ENCODE measurements around the gene DENND5A.
"Not testable (repeated sequence)": the region's sequence is repeated elsewhere in the genome, so short reads cannot be mapped to it uniquely, and the experiment has no call there.

Gene DENND5A

DNA sequence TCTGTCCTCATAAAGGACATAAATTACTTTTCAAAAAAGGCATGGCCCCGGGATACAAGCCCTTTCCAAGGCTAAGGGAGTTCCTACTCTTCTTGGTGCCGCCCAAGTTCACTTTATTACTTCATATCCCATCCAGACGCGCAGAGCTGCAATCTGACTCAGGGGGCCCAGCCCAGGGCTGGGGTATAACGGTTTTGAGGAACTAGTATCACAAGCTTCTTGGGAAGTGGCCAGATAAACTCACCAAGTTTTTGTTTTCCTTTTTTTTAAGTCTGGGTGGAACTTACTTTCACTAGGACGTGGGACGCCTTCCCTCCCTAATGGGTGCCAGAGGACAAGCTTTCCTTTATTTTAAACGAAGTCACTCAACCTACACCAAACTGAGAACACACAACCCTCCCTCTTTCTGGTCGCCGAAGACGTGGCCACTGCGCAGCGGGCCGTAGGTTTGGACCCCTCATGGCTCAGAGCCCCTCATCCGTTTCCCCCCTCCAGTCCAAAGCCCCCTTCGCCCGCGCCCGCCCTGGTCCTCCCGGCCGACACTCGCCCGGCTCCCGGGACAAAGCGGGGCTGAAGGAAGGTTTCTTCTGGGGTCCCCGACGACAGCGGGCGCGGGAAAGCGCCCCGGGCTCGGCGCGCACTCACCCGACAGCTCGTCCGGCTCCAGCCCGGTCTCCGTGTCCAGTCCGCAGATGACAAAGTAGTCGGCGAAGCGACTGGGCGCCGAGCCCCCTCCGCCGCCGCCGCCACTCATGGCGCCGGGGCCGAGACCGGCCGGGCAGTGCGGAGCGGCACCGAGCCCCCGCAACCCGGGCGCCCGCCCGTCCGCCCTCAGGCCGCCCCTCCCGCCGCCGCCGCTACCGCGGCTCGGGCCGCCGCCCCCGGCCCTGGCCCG is 587 bp downstream of the DENND5A start:
- peak overlapping the region; percentile 87 for H3K4me3 ChIP-seq (ENCODE audit: low read length)
- TF ChIP-seq, protein P1, sequence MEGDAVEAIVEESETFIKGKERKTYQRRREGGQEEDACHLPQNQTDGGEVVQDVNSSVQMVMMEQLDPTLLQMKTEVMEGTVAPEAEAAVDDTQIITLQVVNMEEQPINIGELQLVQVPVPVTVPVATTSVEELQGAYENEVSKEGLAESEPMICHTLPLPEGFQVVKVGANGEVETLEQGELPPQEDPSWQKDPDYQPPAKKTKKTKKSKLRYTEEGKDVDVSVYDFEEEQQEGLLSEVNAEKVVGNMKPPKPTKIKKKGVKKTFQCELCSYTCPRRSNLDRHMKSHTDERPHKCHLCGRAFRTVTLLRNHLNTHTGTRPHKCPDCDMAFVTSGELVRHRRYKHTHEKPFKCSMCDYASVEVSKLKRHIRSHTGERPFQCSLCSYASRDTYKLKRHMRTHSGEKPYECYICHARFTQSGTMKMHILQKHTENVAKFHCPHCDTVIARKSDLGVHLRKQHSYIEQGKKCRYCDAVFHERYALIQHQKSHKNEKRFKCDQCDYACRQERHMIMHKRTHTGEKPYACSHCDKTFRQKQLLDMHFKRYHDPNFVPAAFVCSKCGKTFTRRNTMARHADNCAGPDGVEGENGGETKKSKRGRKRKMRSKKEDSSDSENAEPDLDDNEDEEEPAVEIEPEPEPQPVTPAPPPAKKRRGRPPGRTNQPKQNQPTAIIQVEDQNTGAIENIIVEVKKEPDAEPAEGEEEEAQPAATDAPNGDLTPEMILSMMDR (conservative IDR thresholded peaks at IDR 0.05; ENCODE audit: low read length) = no peak
- DNase-seq (ENCODE audit: low read depth) = peak; percentile 80

DNA sequence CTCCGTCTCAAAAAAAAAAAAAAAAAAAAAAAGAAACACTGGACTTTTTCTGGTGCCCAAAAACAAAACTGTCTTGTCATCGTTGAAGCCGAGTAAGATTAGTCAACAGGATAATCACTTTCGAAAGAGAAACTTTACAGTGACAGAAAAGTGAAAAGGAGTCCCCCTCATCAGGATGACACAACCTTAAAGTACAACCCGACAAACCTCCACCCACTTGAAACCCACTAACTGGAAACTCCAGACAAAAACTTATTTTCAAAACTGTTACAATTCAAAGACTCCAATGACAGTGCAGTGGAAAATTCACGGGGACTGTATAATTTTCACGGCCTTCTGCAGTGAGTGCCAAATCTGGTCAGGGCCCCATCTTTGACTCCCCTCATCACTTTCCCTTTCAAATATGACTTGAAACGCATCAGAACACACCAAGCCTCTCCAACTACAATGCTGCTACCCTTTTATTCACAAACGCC is 1.3 kb downstream of the DENND5A start:
- peak overlapping the region; percentile 87 for H3K4me3 ChIP-seq (ENCODE audit: low read length)
- TF ChIP-seq, protein P1 (conservative IDR thresholded peaks at IDR 0.05; ENCODE audit: low read length) = no peak
- peak; percentile 46 for DNase-seq (ENCODE audit: low read depth)

DNA sequence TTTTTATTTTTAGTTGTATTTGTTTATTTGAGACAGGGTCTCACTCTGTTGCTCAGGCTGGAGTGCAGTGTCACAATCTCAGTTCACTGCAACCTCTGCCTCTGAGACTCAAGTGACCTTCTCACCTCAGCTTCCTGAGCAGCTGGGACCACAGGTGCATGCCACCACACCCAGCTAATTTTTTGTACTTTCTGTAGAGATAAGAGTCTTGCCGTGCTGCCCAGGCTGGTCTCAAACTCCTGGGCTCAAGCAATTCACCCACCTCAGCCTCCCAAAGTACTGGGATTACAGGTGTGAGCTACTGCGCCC is 4.4 kb downstream of the DENND5A start:
- H3K4me3 ChIP-seq (ENCODE audit: low read length) = not testable (repeated sequence)

DNA sequence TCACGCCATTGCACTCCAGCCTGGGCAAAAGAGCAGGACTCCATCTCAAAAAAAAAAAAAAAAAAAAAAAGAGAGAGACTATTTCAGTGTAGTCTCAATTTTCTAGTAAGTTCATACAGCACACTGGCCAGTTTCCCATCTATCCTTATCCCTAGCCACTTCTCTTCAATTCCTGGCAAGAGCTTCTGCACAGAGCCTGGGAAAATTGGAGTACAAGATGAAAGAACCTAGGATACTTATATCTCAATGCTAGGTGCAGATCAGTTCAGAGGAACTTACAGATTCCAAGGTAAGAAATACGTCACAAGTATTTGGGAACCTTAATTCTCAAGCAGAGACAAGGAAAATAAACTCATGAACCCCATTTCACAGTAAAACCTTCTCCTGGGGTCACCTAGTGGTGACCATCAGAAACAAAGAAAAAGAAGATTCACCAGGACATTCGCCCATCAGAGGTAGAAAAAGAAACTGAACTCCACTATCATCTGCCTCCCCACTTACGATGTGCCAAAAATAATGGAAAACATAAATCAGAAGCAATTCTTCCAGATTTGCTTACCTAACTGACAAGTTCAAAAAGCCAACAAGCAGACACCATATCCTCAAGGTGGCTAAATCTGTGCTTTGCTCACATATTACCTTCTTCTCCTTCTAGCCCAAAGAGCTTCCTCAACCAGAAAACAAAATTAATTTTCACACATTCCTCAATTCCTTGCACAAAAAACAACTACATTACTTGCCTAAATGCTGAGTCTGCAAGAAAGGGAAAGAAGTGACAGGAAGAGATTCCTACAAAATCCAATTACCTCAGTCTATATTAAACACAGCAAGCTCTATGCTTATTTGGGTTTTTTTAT is 4.9 kb downstream of the DENND5A start:
- TF ChIP-seq, protein P1 (conservative IDR thresholded peaks at IDR 0.05; ENCODE audit: low read length) = peak; percentile 36

More for the DNA sequence above, 4.4 kb downstream of the DENND5A start:
- not testable (repeated sequence) for DNase-seq (ENCODE audit: low read depth)

DNA sequence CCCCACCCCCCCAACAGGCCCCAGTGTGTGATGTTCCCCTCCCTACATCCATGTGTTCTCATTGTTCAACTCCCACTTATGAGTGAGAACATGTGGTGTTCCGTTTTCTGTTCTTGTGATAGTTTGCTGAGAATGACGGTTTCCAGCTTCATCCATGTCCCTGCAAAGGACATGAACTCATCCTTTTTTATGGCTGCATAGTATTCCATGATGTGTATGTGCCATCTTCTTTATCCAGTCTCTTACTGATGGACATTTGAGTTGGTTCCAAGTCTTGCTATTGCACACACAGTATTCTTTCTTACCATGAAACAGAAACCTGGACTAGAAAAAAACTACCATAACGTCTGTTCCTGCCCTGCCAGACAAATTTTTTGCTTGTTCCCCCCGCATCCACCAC is 6.9 kb downstream of the DENND5A start:
- H3K4me3 ChIP-seq (ENCODE audit: low read length); DNase-seq (ENCODE audit: low read depth): not testable (repeated sequence)

More for the DNA sequence above, 4.9 kb downstream of the DENND5A start:
- no peak overlapping the region for H3K4me3 ChIP-seq (ENCODE audit: low read length)
- no peak for DNase-seq (ENCODE audit: low read depth)

DNA sequence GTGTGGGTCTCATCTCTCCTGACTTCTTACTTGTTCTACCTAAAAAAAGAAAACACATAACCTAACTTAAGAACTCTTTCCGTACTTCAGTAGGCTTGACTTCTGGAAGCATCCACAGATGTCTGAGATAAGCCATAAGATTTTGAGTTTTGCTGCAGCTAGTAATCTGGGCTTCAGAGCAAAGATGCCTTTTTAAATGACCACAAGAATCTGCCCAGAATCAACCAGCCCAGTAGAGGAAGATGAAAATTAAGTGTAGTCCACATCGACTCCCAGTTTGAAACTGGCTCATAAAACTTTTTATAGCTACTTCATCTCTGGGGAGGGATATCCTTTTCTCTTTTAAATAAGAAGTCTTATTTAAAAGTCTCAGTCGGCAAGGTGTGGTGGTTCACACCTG is 10.7 kb downstream of the DENND5A start:
- DNase-seq (ENCODE audit: low read depth) = no peak
- no peak overlapping the region for H3K4me3 ChIP-seq (ENCODE audit: low read length)
- TF ChIP-seq, protein P1 (conservative IDR thresholded peaks at IDR 0.05; ENCODE audit: low read length) = no peak

DNA sequence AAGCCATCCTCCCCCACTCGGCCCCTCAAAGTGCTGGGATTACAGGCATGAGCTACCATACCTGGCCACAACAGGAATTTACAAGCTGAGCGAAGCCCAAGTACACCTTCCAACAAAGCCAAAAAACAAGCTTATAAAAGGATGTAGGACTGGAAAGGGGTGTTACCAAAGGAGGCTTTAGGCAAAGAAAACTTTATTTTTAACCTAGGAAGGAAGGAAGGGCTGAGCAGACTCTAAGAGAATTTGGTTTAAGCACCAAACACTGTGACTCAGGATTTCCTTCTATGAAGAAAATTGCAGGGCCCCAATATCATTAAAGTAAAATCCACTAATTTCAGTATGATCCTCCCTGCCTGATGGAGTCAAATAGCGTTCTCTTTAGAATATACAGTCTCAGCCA is 12.1 kb downstream of the DENND5A start:
- TF ChIP-seq, protein P1 (conservative IDR thresholded peaks at IDR 0.05; ENCODE audit: low read length) = no peak
- no peak for DNase-seq (ENCODE audit: low read depth)
- H3K4me3 ChIP-seq (ENCODE audit: low read length) = no peak overlapping the region

DNA sequence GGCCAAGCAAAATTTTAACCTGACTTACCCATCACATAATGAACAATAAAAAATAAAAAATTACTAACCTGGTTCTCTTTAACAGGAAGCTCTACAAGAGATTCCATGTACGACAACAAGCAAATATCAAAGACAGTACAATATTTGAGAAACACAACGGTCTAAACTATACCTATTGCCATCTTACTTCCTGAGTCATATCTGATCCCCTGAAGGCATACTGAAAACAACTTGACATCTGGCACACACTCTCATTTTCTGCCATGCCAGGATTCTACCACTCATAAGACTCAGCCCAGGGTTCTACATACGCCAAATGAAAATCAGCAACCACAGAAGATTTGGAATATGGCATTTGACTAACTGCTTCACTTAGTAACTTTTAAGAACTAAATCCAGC is 13.8 kb downstream of the DENND5A start:
- TF ChIP-seq, protein P1 (conservative IDR thresholded peaks at IDR 0.05; ENCODE audit: low read length) = no peak
- no peak for DNase-seq (ENCODE audit: low read depth)
- H3K4me3 ChIP-seq (ENCODE audit: low read length) = no peak overlapping the region

All from AG10803 (cell line).